Measurements from ENCODE around the gene RCVRN.
A peak's percentile ranks its signal among the peaks of the same experiment; 100 is the strongest.
"Not testable (repeated sequence)": the region's sequence is repeated elsewhere in the genome, so short reads cannot be mapped to it uniquely, and the experiment has no call there.

RCVRN gene

DNA sequence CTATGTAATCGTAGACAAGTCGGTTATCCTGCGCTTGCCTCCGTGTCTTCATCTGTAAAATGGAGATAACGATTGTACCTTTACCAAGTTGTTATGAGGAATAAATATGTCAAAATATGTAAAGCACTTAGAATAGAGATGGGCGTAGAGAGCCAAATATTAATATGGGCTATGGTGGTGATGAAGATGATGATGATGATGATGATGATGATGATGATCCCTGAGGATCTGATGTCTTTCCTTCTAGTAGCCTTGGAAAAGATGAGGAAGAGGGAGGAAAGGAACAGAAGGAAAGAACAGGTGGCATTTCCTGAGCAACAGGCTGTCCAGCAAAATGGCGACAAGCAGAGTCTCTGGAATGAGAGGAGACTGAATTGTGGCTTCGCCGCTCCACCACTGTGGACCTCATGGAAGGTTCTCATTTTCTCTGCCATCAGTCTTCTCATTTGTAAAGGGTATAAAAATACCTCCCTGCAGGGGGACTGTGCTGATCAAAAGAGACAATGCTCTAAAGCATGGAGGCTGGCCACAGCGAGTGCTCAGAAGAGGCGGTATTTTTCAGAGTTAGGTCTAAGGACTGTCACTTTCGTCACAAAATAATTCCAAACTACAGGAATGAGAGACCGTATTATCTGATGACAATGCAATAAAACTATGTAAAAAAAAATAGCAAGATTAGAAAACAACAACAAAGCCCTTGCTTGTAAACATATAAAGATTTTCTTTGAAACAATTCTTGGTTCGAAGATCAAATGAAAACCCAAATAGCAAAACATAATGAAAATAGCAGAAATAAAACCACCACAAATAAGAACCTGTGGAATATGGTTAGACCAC lies 17.2 kb upstream of the RCVRN start:
- no peak for DNase-seq (ENCODE audit: low read depth in 2 of 2)

DNA sequence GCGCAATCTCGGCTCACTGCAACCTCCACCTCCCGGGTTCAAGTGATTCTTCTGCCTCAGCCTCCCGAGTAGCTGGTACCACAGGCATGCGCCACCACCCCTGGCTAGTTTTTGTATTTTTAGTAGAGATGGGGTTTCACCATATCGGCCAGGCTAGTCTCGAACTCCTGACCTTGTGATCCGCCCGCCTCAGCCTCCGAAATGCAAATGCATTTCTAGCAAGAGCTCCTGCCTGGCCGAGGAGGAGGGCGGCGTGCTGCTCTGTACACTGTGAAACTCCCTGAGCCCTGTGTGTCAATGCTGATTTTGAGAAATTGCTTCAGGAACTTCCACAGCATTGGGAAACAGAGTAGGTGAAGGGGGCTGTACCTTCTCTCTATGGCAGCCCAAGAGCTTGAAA lies 16.1 kb upstream of the RCVRN start:
- DNase-seq (ENCODE audit: low read depth in 2 of 2) = not testable (repeated sequence)

DNA sequence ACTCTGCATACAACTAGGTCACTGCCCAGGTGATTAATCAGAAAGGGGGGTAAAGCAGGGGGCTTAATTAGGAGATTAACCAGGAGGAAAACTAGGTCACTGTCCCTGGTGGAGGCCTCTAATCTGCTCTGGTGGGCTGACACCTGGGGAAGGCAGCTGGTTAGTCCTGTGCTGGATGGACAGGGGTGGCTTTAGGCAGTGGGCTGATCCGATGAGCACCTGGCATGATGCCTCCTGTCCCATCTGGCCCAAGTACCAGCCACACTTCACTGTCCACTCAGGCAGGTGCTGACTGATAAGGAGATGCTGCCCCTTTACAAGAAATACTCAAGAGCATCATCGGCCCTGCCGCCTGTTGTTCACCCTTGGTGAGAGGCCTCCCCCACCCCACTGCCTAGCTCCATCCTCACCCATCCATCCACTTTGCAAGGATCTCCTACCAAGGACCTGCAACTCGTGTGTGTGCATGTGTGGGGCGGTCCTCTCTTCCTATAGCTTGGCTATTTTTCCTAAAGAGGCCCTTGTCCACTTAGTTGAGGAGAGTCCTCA lies 13.8 kb upstream of the RCVRN start:
- no peak for DNase-seq (ENCODE audit: low read depth in 2 of 2)

DNA sequence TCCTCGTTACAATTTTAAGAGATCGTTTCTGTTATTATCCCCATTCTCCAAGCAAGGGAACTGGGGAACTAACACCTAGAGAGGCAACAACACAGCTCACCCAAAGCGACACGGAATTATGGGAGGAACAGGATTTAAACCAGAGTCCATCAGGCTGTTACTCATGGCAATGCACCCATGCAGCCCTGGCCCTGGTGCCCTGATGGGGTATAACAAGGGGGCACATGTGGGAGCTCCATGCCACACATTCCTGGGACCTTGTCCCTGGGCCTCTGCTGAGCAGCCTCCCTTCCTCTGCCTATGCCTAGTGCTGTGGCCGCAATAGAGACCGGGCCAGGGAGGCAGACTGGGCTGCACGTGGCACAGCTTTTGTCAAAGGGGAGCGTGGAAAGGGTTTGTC lies 13.3 kb upstream of the RCVRN start:
- no peak for DNase-seq (ENCODE audit: low read depth in 2 of 2)

DNA sequence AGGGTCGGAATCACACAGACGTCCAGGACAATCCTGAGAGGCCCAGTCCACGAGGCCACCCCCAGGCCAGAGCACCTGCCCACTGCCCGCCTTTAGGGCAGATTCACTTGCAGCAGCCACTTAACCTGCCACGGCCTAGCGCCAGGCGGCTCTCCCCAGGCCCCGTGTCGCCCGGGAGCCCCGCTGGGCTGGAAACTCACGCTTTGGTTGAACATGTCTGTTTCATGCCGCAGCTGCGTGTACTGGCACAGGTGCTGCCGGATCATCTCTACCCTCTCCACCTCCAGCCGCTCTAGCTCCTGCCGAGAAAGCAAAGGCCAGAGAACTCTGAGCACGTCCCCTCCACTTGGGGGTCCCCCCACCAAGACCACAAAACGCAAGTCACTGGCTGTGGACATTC lies 12.7 kb upstream of the RCVRN start:
- DNase-seq (ENCODE audit: low read depth in 2 of 2) = no peak

DNA sequence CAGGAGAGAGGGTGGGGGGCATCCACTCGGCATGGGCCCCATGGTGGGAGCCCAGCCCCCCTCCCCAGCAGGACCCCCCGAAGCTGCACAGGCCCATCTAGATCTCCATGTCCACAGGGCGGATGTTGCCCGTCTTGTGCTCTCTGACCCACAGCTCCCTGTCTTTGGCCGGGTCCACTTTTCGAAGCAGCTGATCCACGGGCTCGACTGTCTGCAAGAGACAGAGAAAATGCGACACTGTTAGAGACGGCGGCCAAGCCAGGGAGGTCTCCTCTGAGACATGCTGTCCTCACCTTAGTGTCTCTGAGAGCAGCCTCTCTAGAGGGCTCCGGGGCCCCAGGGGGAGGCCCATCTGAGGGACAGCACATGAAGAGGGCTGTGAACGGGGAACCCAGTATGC lies 12.1 kb upstream of the RCVRN start:
- DNase-seq (ENCODE audit: low read depth in 2 of 2) = no peak

DNA sequence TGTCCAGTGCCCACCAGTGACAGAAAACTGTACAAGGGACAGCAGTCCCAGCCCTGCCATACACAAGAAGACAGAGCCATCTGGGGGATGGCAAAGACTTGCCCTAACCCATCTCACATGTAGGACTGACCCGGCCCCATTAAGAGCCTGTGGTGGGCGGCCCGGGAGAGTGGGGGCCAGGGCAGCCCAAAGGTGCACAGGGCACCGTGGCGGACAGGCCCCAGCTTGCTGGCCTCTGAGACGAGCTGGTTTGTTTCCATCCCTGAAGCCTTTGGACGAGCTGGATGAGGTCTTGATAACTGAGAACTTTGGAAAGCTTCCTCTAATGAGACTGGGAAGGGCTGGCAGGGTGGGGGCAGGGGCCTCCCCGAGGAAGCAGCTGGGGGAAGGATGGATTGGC lies 11.0 kb upstream of the RCVRN start:
- DNase-seq (ENCODE audit: low read depth in 2 of 2) = no peak

DNA sequence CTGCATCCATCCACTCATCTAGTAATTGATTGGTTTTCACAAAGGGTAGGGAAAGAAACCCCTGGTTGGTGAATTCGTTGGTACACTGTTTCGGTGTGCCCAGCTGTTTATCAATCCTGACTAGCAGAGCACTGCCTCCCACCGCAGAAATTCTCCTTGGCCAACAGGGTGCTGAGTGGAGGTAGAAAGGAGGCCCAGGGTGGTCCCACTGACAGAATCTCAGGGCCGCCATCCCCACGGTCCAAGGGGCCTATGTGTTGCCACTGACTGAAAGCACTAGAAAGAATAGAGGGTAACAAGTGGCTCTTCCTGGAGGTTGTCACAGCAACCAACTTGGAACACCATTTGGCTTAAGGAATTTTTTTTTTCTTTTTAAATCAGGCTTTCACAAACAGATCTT lies 8.4 kb upstream of the RCVRN start:
- DNase-seq (ENCODE audit: low read depth in 2 of 2) = no peak

DNA sequence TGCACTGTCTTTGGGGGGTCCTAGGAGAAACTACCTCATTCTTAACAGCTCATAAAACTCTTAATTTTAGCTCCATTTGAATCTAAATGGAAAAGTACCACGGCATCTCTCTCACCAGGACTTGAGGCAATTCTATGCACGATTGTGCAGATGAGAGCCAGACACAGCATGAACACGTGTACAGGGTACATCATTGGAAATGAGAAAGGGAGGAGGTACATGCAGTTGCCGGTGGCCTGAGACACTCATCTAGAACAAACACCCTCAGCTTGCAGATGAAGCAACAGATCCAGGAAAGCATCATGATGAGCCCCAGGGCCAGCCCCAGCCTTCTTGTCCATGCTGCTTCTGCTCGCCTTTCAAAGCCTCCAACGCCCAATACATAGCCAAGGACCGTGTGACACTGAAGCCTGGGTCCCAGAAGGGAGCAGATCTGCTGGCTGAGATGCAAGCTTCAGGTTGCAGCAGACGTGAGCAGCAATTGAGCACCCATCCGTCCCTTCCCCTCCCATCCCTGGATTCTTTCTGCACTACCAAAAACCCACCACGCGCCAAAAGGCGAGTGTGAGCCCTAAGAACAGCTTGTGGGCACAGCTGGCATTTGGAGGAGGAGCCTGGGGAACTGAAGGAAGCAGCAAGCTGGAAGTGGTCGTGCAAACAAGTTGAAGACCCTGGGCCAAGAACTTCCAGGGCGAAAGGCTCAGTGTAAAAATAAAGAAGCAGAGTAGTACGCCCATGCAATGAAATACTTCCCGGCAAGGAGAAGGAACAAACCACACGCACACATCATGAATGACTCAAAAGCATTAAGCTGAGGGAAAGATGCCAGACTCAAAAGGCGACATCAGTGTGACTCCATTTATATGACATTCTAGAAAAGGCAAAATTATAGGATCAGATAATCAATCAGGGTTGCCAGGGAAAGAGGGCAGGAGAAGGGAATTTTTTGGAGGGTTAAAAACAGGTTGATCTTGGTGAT lies 7.3 kb upstream of the RCVRN start:
- DNase-seq (ENCODE audit: low read depth in 2 of 2) = no peak

DNA sequence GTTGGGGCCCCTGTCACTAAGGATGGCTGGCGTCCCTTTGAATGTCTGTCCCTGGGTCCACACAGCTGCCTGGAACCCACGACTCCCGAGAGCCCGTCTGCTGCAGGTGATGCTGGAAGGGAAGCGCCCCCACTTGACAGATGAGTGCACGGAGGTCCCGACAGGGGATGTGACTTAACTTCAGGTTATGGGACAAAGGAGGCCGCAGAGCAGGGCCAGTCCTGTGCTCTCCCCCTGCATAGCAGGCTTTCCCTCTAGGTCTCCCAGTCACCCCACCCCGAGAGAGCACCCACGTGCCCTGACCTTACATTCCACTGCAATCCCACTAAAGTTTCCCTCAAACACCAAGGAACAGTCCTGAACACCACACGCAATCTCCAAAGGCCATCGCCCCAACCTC lies 6.0 kb upstream of the RCVRN start:
- DNase-seq (ENCODE audit: low read depth in 2 of 2) = no peak

DNA sequence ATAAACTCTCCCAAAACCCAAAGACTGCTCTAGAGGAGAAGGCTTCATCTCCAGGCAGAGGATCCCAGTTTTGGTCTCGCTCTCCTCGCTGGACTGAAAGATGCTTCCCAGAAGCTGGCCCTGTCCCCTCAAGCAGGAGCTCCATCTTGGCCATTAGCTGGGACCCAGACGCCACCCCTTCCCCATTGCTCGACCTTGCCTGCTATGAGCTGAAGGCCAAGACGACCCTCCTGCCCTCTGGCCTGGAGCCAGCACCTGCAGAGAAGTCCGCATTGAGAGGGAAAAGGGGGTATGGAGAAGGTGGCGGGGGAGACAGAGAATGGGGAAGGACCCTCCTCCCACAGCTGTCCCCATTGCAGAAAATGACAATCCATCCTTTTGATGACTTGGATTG lies 3.6 kb upstream of the RCVRN start:
- DNase-seq (ENCODE audit: low read depth in 2 of 2) = no peak

DNA sequence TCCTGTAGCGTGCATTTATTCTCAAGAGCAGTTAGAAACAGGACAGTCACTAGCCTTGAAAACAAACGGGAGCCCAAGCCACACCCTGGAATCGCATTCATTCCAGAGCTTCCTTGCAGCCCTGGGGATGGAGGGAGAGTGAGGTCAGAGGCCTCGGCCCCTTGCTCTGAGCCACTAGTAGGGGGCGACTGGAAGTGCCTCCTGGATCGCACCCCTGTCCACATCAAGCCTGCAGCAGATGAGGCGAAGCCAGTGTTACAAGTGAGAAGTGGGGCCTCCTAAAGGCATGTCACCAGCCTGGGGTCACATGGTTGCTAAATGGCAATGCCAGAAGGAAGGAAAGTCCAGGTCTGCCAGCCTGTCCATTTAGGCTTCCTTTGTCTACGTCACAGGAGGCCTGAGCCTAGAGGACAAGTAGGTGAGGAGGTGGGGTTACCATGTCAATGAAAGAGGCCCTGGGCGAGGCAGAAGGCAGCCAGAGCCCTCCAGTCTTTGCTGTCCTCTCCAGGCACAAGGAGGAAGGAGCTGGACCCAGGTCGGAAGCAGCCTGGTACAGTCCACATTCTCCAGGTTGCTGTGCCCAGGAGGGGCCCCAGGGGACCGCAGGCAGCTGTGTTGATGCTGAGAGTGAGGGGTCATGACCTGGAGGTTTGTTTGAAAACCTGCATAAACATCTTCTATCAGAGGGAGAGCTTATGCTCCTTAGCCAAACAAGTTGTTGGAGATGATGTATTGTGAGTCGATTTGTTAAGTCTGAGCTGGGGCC lies 3.0 kb upstream of the RCVRN start:
- no peak for DNase-seq (ENCODE audit: low read depth in 2 of 2)

DNA sequence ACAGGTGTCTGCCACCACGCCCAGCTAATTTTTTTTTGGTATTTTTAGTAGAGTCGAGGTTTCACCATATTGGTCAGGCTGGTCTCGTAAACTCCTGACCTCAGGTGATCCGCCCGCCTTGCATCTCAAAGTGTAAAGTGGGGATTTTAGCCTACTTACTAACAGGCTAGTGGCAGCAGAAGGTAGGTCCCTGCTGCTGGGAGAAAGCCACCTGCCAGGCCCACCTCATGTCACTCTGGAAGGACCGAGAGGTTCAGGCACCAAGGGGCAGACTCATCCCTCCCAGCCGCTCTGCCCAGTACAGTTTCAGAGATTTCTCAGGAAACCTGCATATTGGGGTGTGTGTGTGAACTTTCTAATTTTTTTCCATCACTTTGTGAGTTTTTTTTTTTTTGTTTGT lies 2.1 kb upstream of the RCVRN start:
- DNase-seq (ENCODE audit: low read depth in 2 of 2) = no peak

DNA sequence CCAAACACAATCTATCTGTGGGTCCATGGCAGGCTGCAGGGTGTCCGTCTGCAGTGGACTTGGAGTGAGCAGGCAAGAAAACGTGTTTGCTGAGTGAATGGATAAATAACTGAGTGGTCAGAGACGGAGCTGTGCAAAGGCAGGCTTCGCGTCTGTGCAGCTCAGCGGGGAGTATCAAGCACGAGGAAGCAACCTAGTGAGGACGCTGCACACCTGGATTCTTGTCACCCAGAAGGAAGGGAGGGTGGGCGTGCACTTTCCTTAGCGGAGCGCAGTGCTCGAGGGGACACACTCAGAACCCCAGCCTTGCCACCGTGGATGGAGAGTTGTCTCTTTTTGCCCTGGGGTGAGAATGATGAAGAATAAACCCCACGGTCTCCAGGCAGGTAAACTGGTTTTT lies 1.5 kb upstream of the RCVRN start:
- DNase-seq (ENCODE audit: low read depth in 2 of 2) = no peak

DNA sequence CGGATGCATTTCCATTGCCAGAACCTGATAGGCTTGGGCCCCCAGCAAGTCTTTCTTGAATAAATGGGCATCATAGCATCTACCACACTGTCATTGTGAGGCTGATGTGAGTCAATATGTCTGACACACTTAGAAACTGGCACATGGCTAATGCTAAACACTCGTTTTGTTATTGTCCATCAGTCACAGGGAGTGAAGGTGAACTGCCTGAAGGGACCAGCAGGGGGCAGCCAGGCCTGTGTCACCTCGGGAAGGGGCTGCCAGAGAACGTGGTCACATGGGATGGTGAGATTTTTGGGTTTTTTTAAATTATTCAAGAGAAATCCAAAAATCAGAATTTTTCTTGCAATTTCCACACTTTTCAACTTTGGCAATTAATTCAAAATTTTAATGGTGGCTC lies 831 bp upstream of the RCVRN start:
- peak in 1 of 2 donors; percentile 34 for DNase-seq (ENCODE audit: low read depth in 2 of 2)

DNA sequence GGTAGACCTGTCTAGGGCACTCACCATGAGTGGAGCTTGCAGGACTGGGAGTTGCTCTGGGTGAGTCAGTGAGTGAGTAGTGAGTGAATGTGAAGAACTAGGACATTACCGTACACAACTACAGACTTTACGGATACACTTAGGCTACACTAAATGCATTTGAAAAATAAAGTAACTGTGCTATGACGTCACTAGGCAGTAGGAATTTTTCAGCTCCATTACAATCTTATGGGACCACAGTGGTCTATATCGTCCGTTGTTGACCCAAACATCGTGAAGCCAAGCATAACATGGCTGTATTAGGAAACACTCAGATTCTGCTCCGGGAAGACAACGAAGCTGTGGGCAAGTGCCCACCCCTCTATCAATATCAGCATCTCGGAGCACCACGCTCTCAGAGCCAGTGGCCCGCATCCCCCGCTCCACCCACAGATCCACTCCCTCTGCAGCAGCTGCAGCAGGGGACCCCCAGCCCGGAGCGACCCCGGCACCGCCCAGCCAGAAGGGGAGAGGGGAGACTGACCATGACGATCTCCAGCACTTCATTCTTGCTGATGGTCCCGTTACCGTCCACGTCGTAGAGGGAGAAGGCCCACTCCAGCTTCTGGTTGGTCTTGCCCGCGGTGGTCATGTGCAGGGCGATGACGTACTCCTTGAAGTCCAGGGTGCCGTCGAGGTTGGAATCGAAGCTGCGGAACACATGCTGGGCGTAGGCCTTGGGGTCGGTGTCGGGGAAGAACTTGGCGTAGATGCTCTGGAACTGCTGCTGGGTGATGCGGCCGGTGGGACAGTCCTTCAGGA lies 594 bp downstream of the RCVRN start:
- DNase-seq (ENCODE audit: low read depth in 2 of 2) = no peak

DNA sequence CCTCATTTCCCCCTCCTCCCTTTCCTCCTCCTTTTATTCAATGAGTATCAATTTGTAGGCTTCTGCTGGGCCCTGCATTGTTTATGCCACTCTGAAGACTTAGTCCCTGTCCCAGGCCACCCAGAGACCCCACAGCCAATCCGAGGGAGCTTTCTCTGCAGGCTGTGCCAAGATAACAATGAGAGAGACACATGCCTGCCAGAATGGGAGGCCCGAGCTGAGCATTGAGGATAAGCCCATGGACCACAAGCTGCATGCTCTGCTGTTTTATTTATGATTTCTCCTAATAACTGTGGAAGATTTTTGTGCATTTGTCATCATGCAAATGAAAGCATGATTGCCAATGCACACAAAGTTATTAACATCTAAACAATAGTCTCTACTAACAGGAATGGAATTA lies 3.0 kb downstream of the RCVRN start:
- no peak for DNase-seq (ENCODE audit: low read depth in 2 of 2)

DNA sequence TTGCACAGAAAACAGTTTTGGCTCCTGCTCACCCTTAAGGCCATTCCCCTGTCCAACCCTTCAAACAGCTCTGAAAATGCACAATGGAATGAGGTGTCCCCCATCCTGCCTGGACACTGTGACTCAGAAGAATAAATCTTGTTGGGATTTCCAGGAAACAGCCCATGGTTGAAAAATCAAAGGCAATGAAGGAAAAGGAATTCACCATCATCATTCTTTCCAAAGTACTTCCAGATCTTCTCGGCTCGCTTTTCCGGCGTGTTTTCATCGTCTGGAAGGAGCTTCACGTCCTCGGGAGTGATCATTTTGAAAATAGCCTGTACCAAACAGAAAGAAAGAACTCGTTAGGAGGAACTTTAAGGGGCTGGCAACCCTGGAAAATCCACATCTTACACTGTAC lies 4.3 kb downstream of the RCVRN start:
- no peak for DNase-seq (ENCODE audit: low read depth in 2 of 2)

DNA sequence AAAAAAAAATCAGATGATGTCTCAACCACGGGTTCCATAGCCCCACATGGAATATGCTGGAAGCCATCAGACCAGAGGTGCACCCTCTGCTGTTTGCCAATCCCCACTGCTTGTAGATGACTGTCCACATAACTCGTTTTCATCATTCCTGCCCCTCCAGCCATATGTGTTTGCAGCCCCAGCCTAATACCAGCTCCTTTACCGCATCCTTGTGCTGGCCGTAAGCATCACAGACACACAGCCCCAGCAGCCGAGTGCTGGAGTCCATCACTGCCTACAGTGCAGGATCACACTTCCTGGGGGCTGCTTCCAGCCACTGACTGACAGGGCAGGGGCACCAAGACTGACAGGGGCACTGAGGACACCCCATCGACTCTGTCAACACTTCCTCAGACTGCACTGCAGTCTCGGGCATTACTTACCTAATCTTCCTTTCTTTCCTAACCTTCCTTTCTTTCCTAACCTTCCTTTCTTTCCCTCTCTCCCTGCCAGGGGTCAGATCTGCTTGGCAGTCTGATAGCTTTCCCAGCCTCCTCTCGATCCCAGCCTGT lies 5.0 kb downstream of the RCVRN start:
- no peak for DNase-seq (ENCODE audit: low read depth in 2 of 2)

DNA sequence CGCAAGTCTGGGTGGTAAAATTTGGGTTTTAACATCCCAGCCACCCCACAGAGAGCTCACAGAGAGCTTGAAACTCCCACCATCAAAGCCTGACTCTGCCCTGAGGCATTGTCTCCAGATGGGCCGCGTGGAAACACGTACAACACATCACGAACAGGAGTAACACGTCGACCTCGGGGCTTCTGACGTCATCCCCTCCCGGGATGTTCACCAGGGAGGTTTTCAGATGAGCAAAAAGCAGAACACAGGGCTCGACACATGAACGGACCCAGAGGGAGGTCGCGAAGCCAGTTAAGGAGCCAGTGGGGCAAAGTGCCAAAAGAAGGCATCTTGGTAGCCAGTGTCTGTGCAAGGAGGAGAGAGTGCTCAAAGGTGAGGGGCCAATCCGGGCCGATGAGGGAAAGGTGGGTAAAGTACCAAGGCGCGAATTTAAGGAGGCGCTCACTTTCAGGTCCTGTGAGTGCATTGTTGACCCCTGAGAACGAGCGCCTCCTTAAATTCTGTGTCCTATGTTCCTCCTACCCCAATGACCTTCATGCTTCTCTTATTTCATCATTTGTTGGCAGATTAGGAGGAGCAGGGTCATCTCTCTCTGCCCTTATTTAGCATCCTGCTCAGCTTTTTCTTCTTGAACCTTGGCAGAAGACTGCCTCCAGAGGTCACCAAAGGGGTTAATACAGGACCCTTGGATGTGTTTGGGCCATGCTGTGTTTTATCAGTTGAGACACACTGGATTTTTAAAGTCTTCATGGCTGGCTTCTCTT lies 5.6 kb downstream of the RCVRN start:
- DNase-seq (ENCODE audit: low read depth in 2 of 2) = no peak
